Breast epithelium (tissue), 4 donors: ENCODE results near the gene CACNG8. TPM values are rescaled to one million over a fixed set of nuclear protein-coding genes. Genes with fewer than 3 reads are reported as not detected.
"Not testable (repeated sequence)": the region's sequence is repeated elsewhere in the genome, so short reads cannot be mapped to it uniquely, and the experiment has no call there.

ENCODE experiments used
- DNase-seq, 2 donors: peaks; one replicate each; pipeline ENCODE4 v3.0.0-alpha.2; 2019; ENCODE audit warnings: low spot score in 2 of 2
- H3K27ac ChIP-seq, 2 donors: fragments of 200-600 bp; sonication (generic) in 1 of 2; one replicate each; pipeline ENCODE4 v1.5.1; 2016 to 2019; ENCODE audit warnings: mild to moderate bottlenecking in 1 of 2
- H3K27me3 ChIP-seq, 2 donors: fragments of 200-600 bp; sonication (generic) in 1 of 2; one replicate each; pipeline versions ENCODE4 v1.5.1 to v1.6.0; 2017 to 2019; ENCODE audit warnings: control low read depth in 1 of 2, mild to moderate bottlenecking in 1 of 2
- H3K36me3 ChIP-seq: fragments of 200-600 bp; one replicate; pipeline ENCODE4 v1.5.1; 2019
- H3K4me1 ChIP-seq, 2 donors: fragments of 200-600 bp; sonication (generic); one replicate each; pipeline ENCODE4 v1.5.1; 2016 to 2019; ENCODE audit warnings: control low read depth in 1 of 2
- H3K4me3 ChIP-seq, 3 donors: fragments of 200-600 bp; sonication (generic); 1 replicate in 2 of 3; 2 replicates in 1 of 3; pipeline ENCODE4 v1.5.1; 2016 to 2019; ENCODE audit warnings: mild to moderate bottlenecking in 3 of 3, moderate library complexity in 2 of 3
- H3K9me3 ChIP-seq, 2 donors: fragments of 200-600 bp; sonication (generic) in 1 of 2; one replicate each; pipeline ENCODE4 v1.5.1; 2016 to 2019; ENCODE audit warnings: control low read depth in 1 of 2
- POLR2A ChIP-seq: fragments of 450-650 bp; IDR thresholded peaks from one replicate; pipeline ENCODE4 v1.6.1; 2016; ENCODE audit warnings: antibody characterized with exemption, mild to moderate bottlenecking, moderate library complexity
- POLR2AphosphoS5 ChIP-seq, 3 donors: sonication (generic); formaldehyde crosslinking; IDR thresholded peaks; one replicate each; pipeline ENCODE4 v1.6.1; 2017; ENCODE audit warnings: antibody characterized with exemption in 3 of 3
- intact Hi-C: fragments of 100-400 bp; cut with DNase I; formaldehyde crosslinking; loops from one replicate; pipeline ENCODE4 v1.15.1; 2023; ENCODE audit warnings: low total_unique reads
- total RNA-seq, 3 donors: library from RNA; depleted of rRNA; stranded (reverse); fragments of >200 nt; gene quantifications; one replicate each; pipeline ENCODE4 v1.1.0, GENCODE V29; 2016
- TF ChIP-seq, protein P1 (sequence below), 3 donors: fragments of 450-650 bp; IDR thresholded peaks; one replicate each; pipeline ENCODE4 v1.5.1; 2016 to 2017; ENCODE audit warnings: antibody characterized with exemption in 3 of 3, mild to moderate bottlenecking in 3 of 3, moderate library complexity in 3 of 3

The CACNG8 gene
- total RNA-seq, 3 donors from 2014 or later: under 0.01 TPM; not detected in 2

DNA sequence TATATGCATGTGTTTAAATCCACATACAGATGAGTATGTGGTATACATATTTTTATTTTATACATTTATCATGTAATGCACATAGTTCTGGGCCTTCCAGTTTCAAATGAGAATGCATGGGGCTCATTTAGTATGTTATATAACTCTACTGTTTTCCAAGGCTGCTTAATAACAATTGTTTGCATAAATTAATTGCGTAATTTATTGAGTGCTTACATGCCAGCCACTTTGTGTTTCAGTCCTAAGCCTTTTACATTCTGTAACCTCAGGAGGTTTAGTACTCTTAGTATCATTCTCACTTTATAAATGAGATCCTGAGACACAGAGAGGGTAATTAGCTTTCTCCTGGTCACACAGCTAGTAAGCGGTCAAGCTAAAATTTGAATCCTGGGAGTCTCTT lies 16.7 kb upstream of the CACNG8 start:
- Histone ChIP-seq H3K4me3 (no peak overlapping the region), H3K27me3 (peaks cover 8 to 63% of the 10 kb centered on the region in 2 donors)

GRCh38 chr19:53947624-53948023 lies 15.1 kb upstream of the CACNG8 start:
- H3K27me3 ChIP-seq: peaks cover 3 to 56% of the 10 kb centered on the region in 2 donors
- intact Hi-C loops: no loop called here
- no peak for DNase-seq

More for the DNA sequence above, 16.7 kb upstream of the CACNG8 start:
- Histone ChIP-seq H3K27ac (no peak overlapping the region), H3K9me3 (no peaks in the 10 kb centered on the region), H3K4me1 (no peaks in the 10 kb centered on the region), H3K36me3 (no peaks in the 10 kb centered on the region)
- TF ChIP-seq, protein P1, sequence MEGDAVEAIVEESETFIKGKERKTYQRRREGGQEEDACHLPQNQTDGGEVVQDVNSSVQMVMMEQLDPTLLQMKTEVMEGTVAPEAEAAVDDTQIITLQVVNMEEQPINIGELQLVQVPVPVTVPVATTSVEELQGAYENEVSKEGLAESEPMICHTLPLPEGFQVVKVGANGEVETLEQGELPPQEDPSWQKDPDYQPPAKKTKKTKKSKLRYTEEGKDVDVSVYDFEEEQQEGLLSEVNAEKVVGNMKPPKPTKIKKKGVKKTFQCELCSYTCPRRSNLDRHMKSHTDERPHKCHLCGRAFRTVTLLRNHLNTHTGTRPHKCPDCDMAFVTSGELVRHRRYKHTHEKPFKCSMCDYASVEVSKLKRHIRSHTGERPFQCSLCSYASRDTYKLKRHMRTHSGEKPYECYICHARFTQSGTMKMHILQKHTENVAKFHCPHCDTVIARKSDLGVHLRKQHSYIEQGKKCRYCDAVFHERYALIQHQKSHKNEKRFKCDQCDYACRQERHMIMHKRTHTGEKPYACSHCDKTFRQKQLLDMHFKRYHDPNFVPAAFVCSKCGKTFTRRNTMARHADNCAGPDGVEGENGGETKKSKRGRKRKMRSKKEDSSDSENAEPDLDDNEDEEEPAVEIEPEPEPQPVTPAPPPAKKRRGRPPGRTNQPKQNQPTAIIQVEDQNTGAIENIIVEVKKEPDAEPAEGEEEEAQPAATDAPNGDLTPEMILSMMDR (IDR thresholded peaks at IDR 0.05): no peak
- TF ChIP-seq POLR2A (no peak), POLR2AphosphoS5 (IDR thresholded peaks at IDR 0.05) (no peak)
- intact Hi-C loops: no loop called here
- DNase-seq: no peak

DNA sequence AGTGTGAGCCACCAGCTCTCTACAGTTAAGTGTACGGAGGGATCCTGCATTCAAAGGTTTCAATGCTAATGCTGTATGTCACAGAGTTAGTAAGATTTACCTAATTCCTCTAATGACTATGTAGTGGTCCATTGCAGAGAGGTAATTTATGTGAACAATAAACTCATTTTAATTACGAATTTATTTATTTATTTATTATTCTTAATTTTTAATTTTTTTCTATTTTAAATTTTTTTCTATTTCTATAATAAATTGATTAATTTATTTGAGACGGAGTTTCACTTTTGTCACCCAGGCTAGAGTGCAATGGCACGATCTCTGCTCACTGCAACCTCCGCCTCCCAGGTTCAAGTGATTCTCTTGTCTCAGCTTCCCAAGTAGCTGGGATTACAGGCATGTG lies 14.1 kb upstream of the CACNG8 start:
- H3K4me3 ChIP-seq, H3K36me3 ChIP-seq, H3K4me1 ChIP-seq, DNase-seq, H3K27ac ChIP-seq, intact Hi-C loops, H3K9me3 ChIP-seq: not testable (repeated sequence)
- peaks cover 0 to 46% of the 10 kb centered on the region in 2 donors for H3K27me3 ChIP-seq

More at GRCh38 chr19:53947624-53948023, 15.1 kb upstream of the CACNG8 start:
- H3K27ac ChIP-seq: no peak overlapping the region
- no peaks in the 10 kb centered on the region for H3K4me1 ChIP-seq
- H3K4me3 ChIP-seq: no peak overlapping the region
- no peaks in the 10 kb centered on the region for H3K9me3 ChIP-seq
- H3K36me3 ChIP-seq: no peaks in the 10 kb centered on the region
- TF ChIP-seq POLR2AphosphoS5 (IDR thresholded peaks at IDR 0.05) (no peak), POLR2A (no peak)
- TF ChIP-seq, protein P1 (IDR thresholded peaks at IDR 0.05): no peak

GRCh38 chr19:53951436-53951835 lies 11.3 kb upstream of the CACNG8 start:
- Histone ChIP-seq H3K4me1 (no peaks in the 10 kb centered on the region), H3K4me3 (no peak overlapping the region), H3K9me3 (peaks cover 0 to 13% of the 10 kb centered on the region in 2 donors), H3K36me3 (no peaks in the 10 kb centered on the region), H3K27ac (no peak overlapping the region), H3K27me3 (peaks cover 0 to 38% of the 10 kb centered on the region in 2 donors)
- intact Hi-C loops: no loop called here
- TF ChIP-seq, protein P1 (IDR thresholded peaks at IDR 0.05): no peak
- TF ChIP-seq POLR2A: no peak
- no peak for TF ChIP-seq POLR2AphosphoS5 (IDR thresholded peaks at IDR 0.05)
- DNase-seq: no peak

- intact Hi-C loops: no loop called here
- DNase-seq: no peak
Observed at GRCh38 chr19:53951947-53952346, 10.8 kb upstream of the CACNG8 start.

More at GRCh38 chr19:53951947-53952346, 10.8 kb upstream of the CACNG8 start:
- Histone ChIP-seq H3K27ac (no peak overlapping the region), H3K4me3 (no peak overlapping the region), H3K36me3 (no peaks in the 10 kb centered on the region), H3K27me3 (peaks cover 0 to 40% of the 10 kb centered on the region in 2 donors), H3K9me3 (peaks cover 0 to 13% of the 10 kb centered on the region in 2 donors), H3K4me1 (no peaks in the 10 kb centered on the region)
- TF ChIP-seq POLR2A (no peak), POLR2AphosphoS5 (IDR thresholded peaks at IDR 0.05) (no peak)
- TF ChIP-seq, protein P1 (IDR thresholded peaks at IDR 0.05): no peak
